ENCODE results near the gene PRKG1. TPM values are rescaled to one million over a fixed set of nuclear protein-coding genes. Genes with fewer than 3 reads are reported as not detected.
A peak's percentile ranks its signal among the peaks of the same experiment; 100 is the strongest.

Gene PRKG1
- total and polyA plus RNA-seq, 2 of the 8 experiments (the other 6 are each of a cell fraction or from before 2014, with no cell fraction given), result 4.2 to 15.2 TPM

DNA sequence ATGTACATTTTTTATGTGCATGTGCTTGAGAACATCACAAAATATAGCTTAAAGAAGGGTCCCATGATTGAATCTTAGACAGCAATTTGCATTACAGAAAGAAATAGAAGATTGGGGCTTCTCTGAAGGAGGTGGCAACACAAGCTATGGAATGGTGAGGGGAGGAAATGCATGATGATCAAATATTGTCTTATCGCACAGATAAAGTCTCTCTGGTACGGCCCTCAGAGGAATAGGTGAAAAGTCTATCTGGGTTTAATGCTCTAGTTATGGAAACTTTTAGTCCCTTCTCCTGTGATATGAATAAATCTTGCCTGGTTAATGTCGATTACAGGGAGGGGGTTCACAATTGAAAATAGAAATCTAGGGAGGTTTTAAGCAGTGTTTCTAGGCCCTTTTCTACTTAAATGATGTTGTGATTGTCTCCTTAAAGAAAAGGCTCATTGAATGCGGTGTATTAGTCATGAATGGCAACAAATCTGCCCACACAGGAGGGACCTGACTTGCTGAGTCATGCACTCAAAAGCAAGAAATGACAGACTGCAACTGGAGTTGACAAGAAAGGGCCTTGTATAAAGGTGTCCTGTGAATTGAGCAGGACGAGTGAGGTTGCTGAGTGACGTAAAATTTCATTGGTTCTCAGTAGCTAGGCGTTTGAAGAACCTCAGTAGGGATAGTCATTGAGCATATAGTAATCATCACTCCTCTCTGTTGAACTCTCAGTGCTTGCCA, 758.5 kb downstream of the PRKG1 start:
- Histone ChIP-seq H4K8ac (ENCODE audit: extremely low read depth, insufficient read depth, low read length) (no peak overlapping the region), H3K56ac (replicated peaks; ENCODE audit: insufficient read length, low read depth, low read length) (no peak overlapping the region), H3K79me2 (ENCODE audit: control insufficient read depth in 1 of 2, insufficient read depth in 2 of 2, low read length in 2 of 2) (no peaks in the 10 kb centered on the region), H3K27me3 (replicated peaks in 1 of 4; ENCODE audit: control insufficient read depth in 3 of 4, extremely low read depth in 1 of 4, insufficient read depth in 3 of 4, low read length in 3 of 4) (no peaks in the 10 kb centered on the region), H3K4me1 (replicated peaks in 1 of 4; ENCODE audit: control insufficient read depth in 3 of 4, insufficient read depth in 4 of 4, low read length in 3 of 4) (peaks cover 0 to 6% (median 0%) of the 10 kb centered on the region in 4 experiments; a peak in 1 of 7 replicates), H2BK120ac (replicated peaks; ENCODE audit: low read depth, low read length) (no peak overlapping the region), H4K20me1 (replicated peaks in 1 of 2; ENCODE audit: control insufficient read depth in 1 of 2, insufficient read depth in 2 of 2, low read length in 2 of 2) (no peaks in the 10 kb centered on the region), H2BK15ac (ENCODE audit: low read length) (no peak overlapping the region), H3K9ac (replicated peaks in 1 of 4; ENCODE audit: extremely low read depth in 1 of 4, low read depth in 3 of 4, low read length in 3 of 4) (no peak overlapping the region), H3K36me3 (ENCODE audit: control insufficient read depth in 2 of 4, insufficient read depth in 4 of 4, low read length in 3 of 4) (no peaks in the 10 kb centered on the region), H2AFZ (ENCODE audit: low read length) (no peak overlapping the region), H3K27ac (ENCODE audit: low read depth, low read length) (no peak overlapping the region), H3K18ac (ENCODE audit: extremely low read depth, low read length) (no peak overlapping the region), H3K9me3 (ENCODE audit: insufficient read depth in 2 of 2, low read depth in 1 of 2, low read length in 1 of 2) (no peaks in the 10 kb centered on the region), H3K4me3 (ENCODE audit: extremely low read depth in 1 of 4, insufficient read depth in 2 of 4, low read depth in 3 of 4, low read length in 4 of 4) (no peak overlapping the region), H3K23me2 (ENCODE audit: low read depth, low read length) (no peaks in the 10 kb centered on the region), H4K5ac (ENCODE audit: insufficient read length, low read depth, low read length) (no peak overlapping the region), H2AK5ac (ENCODE audit: low read depth, low read length) (no peak overlapping the region), H3K23ac (ENCODE audit: insufficient read length) (no peak overlapping the region), H4K91ac (replicated peaks; ENCODE audit: insufficient read length, low read length) (no peak overlapping the region), H2BK12ac (ENCODE audit: low read depth, low read length) (no peak overlapping the region; the same call in 1 of the 2 replicates), H3K14ac (ENCODE audit: insufficient read length) (no peak overlapping the region), H2BK20ac (ENCODE audit: low read length) (no peak overlapping the region), H3K4me2 (ENCODE audit: insufficient read depth in 1 of 2, low read depth in 2 of 2, low read length in 2 of 2) (no peak overlapping the region; a peak in 1 of 4 replicates), H3K79me1 (ENCODE audit: low read depth, low read length) (no peaks in the 10 kb centered on the region), H2BK5ac (ENCODE audit: low read depth, low read length) (no peak overlapping the region), H3K4ac (replicated peaks; ENCODE audit: insufficient read length, low read depth, low read length) (no peak overlapping the region)
- ChIA-PET CTCF (ENCODE audit: partially characterized antibody) (interaction anchor here (0.8 kb wide), 1 partner anchor 40 kb away, joined by 3 read pairs; no protein-coding TSS in a partner anchor), POLR2A (ENCODE audit: partially characterized antibody) (no interaction called here)
- 88% methylated on average over 7 of the region's 7 CpGs; no CpG with 5 or more reads in 1 of the 2 experiments for WGBS, 2 experiments (ENCODE audit: extremely low coverage in 1 of 2, insufficient coverage in 1 of 2, insufficient read length in 1 of 2, insufficient replicate concordance in 2 of 2, low coverage in 1 of 2, low lambda C conversion rate in 2 of 2, missing lambda C conversion rate in 1 of 2)
- no peak for DNase-seq (ENCODE audit: low read depth in 1 of 2, low spot score in 2 of 2)
- FAIRE-seq, result peak; percentile 58
- no peak for TF ChIP-seq EP300 (IDR thresholded peaks at IDR 0.05; ENCODE audit: borderline replicate concordance in 1 of 2, low read depth in 2 of 2, low read length in 2 of 2)
- TF ChIP-seq, protein P1, sequence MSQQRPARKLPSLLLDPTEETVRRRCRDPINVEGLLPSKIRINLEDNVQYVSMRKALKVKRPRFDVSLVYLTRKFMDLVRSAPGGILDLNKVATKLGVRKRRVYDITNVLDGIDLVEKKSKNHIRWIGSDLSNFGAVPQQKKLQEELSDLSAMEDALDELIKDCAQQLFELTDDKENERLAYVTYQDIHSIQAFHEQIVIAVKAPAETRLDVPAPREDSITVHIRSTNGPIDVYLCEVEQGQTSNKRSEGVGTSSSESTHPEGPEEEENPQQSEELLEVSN (IDR thresholded peaks at IDR 0.05), result no peak
- TF ChIP-seq, protein P2, sequence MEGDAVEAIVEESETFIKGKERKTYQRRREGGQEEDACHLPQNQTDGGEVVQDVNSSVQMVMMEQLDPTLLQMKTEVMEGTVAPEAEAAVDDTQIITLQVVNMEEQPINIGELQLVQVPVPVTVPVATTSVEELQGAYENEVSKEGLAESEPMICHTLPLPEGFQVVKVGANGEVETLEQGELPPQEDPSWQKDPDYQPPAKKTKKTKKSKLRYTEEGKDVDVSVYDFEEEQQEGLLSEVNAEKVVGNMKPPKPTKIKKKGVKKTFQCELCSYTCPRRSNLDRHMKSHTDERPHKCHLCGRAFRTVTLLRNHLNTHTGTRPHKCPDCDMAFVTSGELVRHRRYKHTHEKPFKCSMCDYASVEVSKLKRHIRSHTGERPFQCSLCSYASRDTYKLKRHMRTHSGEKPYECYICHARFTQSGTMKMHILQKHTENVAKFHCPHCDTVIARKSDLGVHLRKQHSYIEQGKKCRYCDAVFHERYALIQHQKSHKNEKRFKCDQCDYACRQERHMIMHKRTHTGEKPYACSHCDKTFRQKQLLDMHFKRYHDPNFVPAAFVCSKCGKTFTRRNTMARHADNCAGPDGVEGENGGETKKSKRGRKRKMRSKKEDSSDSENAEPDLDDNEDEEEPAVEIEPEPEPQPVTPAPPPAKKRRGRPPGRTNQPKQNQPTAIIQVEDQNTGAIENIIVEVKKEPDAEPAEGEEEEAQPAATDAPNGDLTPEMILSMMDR (IDR thresholded peaks at IDR 0.05; ENCODE audit: control extremely low read depth in 1 of 3, insufficient read depth in 1 of 3, low read depth in 1 of 3, low read length in 3 of 3), result no peak
- TF ChIP-seq BACH1 (IDR thresholded peaks at IDR 0.05; ENCODE audit: low read length), result peak; percentile 84
- no peak for TF ChIP-seq POLR2AphosphoS5 (IDR thresholded peaks at IDR 0.05; ENCODE audit: low read depth, low read length)
- peak; percentile 51; the same call in 1 of the 2 replicates for TF ChIP-seq MAFK (IDR thresholded peaks at IDR 0.05; ENCODE audit: low read depth, low read length)
- no peak for TF ChIP-seq SAP30 (IDR thresholded peaks at IDR 0.05; ENCODE audit: insufficient read depth, insufficient replicate concordance, low read length)

Data from H1 (cell line).